MG63 (cell line): Measurements from ENCODE around the gene ATM. TPM values are rescaled to one million over a fixed set of nuclear protein-coding genes. Genes with fewer than 3 reads are reported as not detected.
"Not testable (repeated sequence)": the region's sequence is repeated elsewhere in the genome, so short reads cannot be mapped to it uniquely, and the experiment has no call there.

Source experiments
- DNase-seq: peaks from one replicate; pipeline ENCODE4 v3.0.0-alpha.2; 2020
- H3K27me3 ChIP-seq: fragments of 250-450 bp; sonication (Bioruptor Pico); 2 replicates; pipeline ENCODE4 v1.5.1; 2020; ENCODE audit warnings: mild to moderate bottlenecking, moderate library complexity
- H3K36me3 ChIP-seq: fragments of 250-450 bp; sonication (Bioruptor Pico); 2 replicates; pipeline ENCODE4 v1.5.1; 2020; ENCODE audit warnings: mild to moderate bottlenecking, moderate library complexity
- H3K4me3 ChIP-seq: fragments of 250-450 bp; sonication (Bioruptor Pico); 2 replicates; pipeline ENCODE4 v1.5.1; 2020; ENCODE audit warnings: mild to moderate bottlenecking, moderate library complexity
- H3K9me3 ChIP-seq: fragments of 250-450 bp; sonication (Bioruptor Pico); 2 replicates; pipeline ENCODE4 v1.5.1; 2020; ENCODE audit warnings: mild to moderate bottlenecking, moderate library complexity
- total RNA-seq: library from RNA; depleted of rRNA; stranded (reverse); fragments of >200 nt; shearing (Covaris generic); gene quantifications from 2 replicates; pipeline ENCODE4 v1.2.3, GENCODE V29; 2014; ENCODE audit warnings: low replicate concordance

Gene ATM
- total RNA-seq, 1 experiment from 2014 or later, result 10.8 TPM

GRCh38 chr11:108319541-108320145 is 96.8 kb downstream of the ATM start:
- Histone ChIP-seq H3K27me3 (no peaks in the 10 kb centered on the region), H3K36me3 (peaks cover 32% of the 10 kb centered on the region), H3K9me3 (no peaks in the 10 kb centered on the region), H3K4me3 (no peak overlapping the region)
- DNase-seq, result peak; percentile 5

- H3K36me3 ChIP-seq, result peaks cover 23% of the 10 kb centered on the region
Measured at GRCh38 chr11:108322666-108323065, 99.8 kb downstream of the ATM start.

GRCh38 chr11:108324587-108324986 is 101.7 kb downstream of the ATM start:
- DNase-seq, result peak; percentile 14
- H3K9me3 ChIP-seq, result no peaks in the 10 kb centered on the region
- H3K4me3 ChIP-seq, result no peak overlapping the region
- peaks cover 30% of the 10 kb centered on the region for H3K36me3 ChIP-seq
- H3K27me3 ChIP-seq, result no peaks in the 10 kb centered on the region

More at GRCh38 chr11:108322666-108323065, 99.8 kb downstream of the ATM start:
- no peak for DNase-seq
- Histone ChIP-seq H3K27me3 (no peaks in the 10 kb centered on the region), H3K9me3 (no peaks in the 10 kb centered on the region), H3K4me3 (no peak overlapping the region)

- H3K36me3 ChIP-seq, result peaks cover 52% of the 10 kb centered on the region
Measured at GRCh38 chr11:108333403-108333899, 110.6 kb downstream of the ATM start.

GRCh38 chr11:108338750-108339149 is 115.9 kb downstream of the ATM start:
- Histone ChIP-seq H3K9me3 (no peaks in the 10 kb centered on the region), H3K4me3 (no peak overlapping the region), H3K27me3 (no peaks in the 10 kb centered on the region), H3K36me3 (peaks cover 15% of the 10 kb centered on the region)
- no peak for DNase-seq

More at GRCh38 chr11:108333403-108333899, 110.6 kb downstream of the ATM start:
- no peak for DNase-seq
- Histone ChIP-seq H3K4me3 (no peak overlapping the region), H3K27me3 (no peaks in the 10 kb centered on the region), H3K9me3 (no peaks in the 10 kb centered on the region)

GRCh38 chr11:108340973-108341372 is 118.1 kb downstream of the ATM start:
- H3K36me3 ChIP-seq, result peaks cover 12% of the 10 kb centered on the region
- no peaks in the 10 kb centered on the region for H3K9me3 ChIP-seq
- no peak for DNase-seq
- H3K27me3 ChIP-seq, result no peaks in the 10 kb centered on the region
- H3K4me3 ChIP-seq, result no peak overlapping the region

- peaks cover 9% of the 10 kb centered on the region for H3K36me3 ChIP-seq
- no peak overlapping the region for H3K4me3 ChIP-seq
- H3K27me3 ChIP-seq, result no peaks in the 10 kb centered on the region
- no peak for DNase-seq
- H3K9me3 ChIP-seq, result no peaks in the 10 kb centered on the region
Measured at GRCh38 chr11:108341654-108342053, 118.8 kb downstream of the ATM start.

GRCh38 chr11:108343714-108344113 is 120.8 kb downstream of the ATM start:
- DNase-seq, result no peak
- Histone ChIP-seq H3K9me3 (no peaks in the 10 kb centered on the region), H3K36me3 (peaks cover 6% of the 10 kb centered on the region), H3K4me3 (no peak overlapping the region), H3K27me3 (no peaks in the 10 kb centered on the region)

GRCh38 chr11:108345767-108346166 is 122.9 kb downstream of the ATM start:
- Histone ChIP-seq H3K36me3 (peaks cover 14% of the 10 kb centered on the region), H3K27me3 (no peaks in the 10 kb centered on the region), H3K4me3 (no peak overlapping the region), H3K9me3 (no peaks in the 10 kb centered on the region)
- DNase-seq, result no peak

- no peak for DNase-seq
- Histone ChIP-seq H3K36me3 (peaks cover 14% of the 10 kb centered on the region), H3K27me3 (no peaks in the 10 kb centered on the region), H3K9me3 (no peaks in the 10 kb centered on the region), H3K4me3 (no peak overlapping the region)
Measured at GRCh38 chr11:108346451-108346850, 123.6 kb downstream of the ATM start.

- Histone ChIP-seq H3K27me3 (no peaks in the 10 kb centered on the region), H3K36me3 (peaks cover 38% of the 10 kb centered on the region), H3K4me3 (no peak overlapping the region), H3K9me3 (no peaks in the 10 kb centered on the region)
- DNase-seq, result no peak
Measured at GRCh38 chr11:108351468-108351867, 128.6 kb downstream of the ATM start.

- Histone ChIP-seq H3K9me3 (no peaks in the 10 kb centered on the region), H3K4me3 (no peak overlapping the region), H3K36me3 (peaks cover 8% of the 10 kb centered on the region), H3K27me3 (no peaks in the 10 kb centered on the region)
- DNase-seq, result no peak
Measured at GRCh38 chr11:108364159-108364558, 141.3 kb downstream of the ATM start.

GRCh38 chr11:108368134-108368533 is 145.3 kb downstream of the ATM start:
- no peaks in the 10 kb centered on the region; the same call in 1 of the 2 replicates for H3K9me3 ChIP-seq

GRCh38 chr11:108369064-108369463 is 146.2 kb downstream of the ATM start:
- Histone ChIP-seq H3K27me3 (no peaks in the 10 kb centered on the region), H3K36me3 (peaks cover 16% of the 10 kb centered on the region), H3K9me3 (no peaks in the 10 kb centered on the region; the same call in 1 of the 2 replicates), H3K4me3 (no peak overlapping the region)
- no peak for DNase-seq

More at GRCh38 chr11:108368134-108368533, 145.3 kb downstream of the ATM start:
- Histone ChIP-seq H3K36me3 (peaks cover 16% of the 10 kb centered on the region), H3K4me3 (no peak overlapping the region), H3K27me3 (no peaks in the 10 kb centered on the region)
- DNase-seq, result no peak

- Histone ChIP-seq H3K27me3 (no peaks in the 10 kb centered on the region), H3K9me3 (no peaks in the 10 kb centered on the region; the same call in 1 of the 2 replicates), H3K4me3 (no peak overlapping the region), H3K36me3 (peaks cover 12% of the 10 kb centered on the region)
- no peak for DNase-seq
Measured at GRCh38 chr11:108370315-108370714, 147.4 kb downstream of the ATM start.

GRCh38 chr11:108370990-108371389 is 148.1 kb downstream of the ATM start:
- no peaks in the 10 kb centered on the region for H3K27me3 ChIP-seq
- H3K9me3 ChIP-seq, result no peaks in the 10 kb centered on the region; the same call in 1 of the 2 replicates
- H3K4me3 ChIP-seq, result no peak overlapping the region
- no peak for DNase-seq
- peaks cover 8% of the 10 kb centered on the region for H3K36me3 ChIP-seq

- not testable (repeated sequence) for H3K36me3 ChIP-seq
Measured at GRCh38 chr11:108373505-108373904, 150.6 kb downstream of the ATM start.

GRCh38 chr11:108388576-108388975 is 165.7 kb downstream of the ATM start:
- no peaks in the 10 kb centered on the region for H3K9me3 ChIP-seq
- H3K27me3 ChIP-seq, result no peaks in the 10 kb centered on the region
- no peak overlapping the region for H3K4me3 ChIP-seq
- H3K36me3 ChIP-seq, result no peaks in the 10 kb centered on the region
- DNase-seq, result no peak

More at GRCh38 chr11:108373505-108373904, 150.6 kb downstream of the ATM start:
- H3K4me3 ChIP-seq, H3K27me3 ChIP-seq, DNase-seq, H3K9me3 ChIP-seq: not testable (repeated sequence)
